CD4-positive, alpha-beta T cell treated with Interferon alpha-2 for 1 hour (primary cell): Measurements from ENCODE around the gene HDAC2.
"Not testable (repeated sequence)": the region's sequence is repeated elsewhere in the genome, so short reads cannot be mapped to it uniquely, and the experiment has no call there.

Experiments used
- DNase-seq, 2 donors: peaks; one replicate each; pipeline ENCODE4 v3.0.0-alpha.2; 2020 to 2022

The HDAC2 gene

GRCh38 chr6:113970805-113971676, at the start of gene HDAC2:
Gene HDAC2 (minus strand): TSS chr6:113971148. CDS start chr6:113970908, 240 bp downstream.
- peak; percentile 83 to 89 for DNase-seq

- no peak for DNase-seq
Observed at GRCh38 chr6:114020196-114020595, 49.2 kb upstream of the HDAC2 start.

GRCh38 chr6:114017146-114017545, 46.2 kb upstream of the HDAC2 start:
- DNase-seq = not testable (repeated sequence)

- DNase-seq = not testable (repeated sequence)
Observed at GRCh38 chr6:114014106-114014505, 43.2 kb upstream of the HDAC2 start.

GRCh38 chr6:114011486-114011885, 40.5 kb upstream of the HDAC2 start:
- peak in 1 of 2 donors; percentile 8 for DNase-seq

- no peak for DNase-seq
Observed at GRCh38 chr6:114010540-114010939, 39.6 kb upstream of the HDAC2 start.

- no peak for DNase-seq
Observed at GRCh38 chr6:114009192-114009591, 38.2 kb upstream of the HDAC2 start.

- DNase-seq = no peak
Observed at GRCh38 chr6:114008331-114008730, 37.4 kb upstream of the HDAC2 start.

- DNase-seq = peak in 1 of 2 donors; percentile 40
Observed at GRCh38 chr6:114007516-114007915, 36.6 kb upstream of the HDAC2 start.

GRCh38 chr6:114001354-114001753, 30.4 kb upstream of the HDAC2 start:
- DNase-seq = no peak

GRCh38 chr6:114000069-114000468, 29.1 kb upstream of the HDAC2 start:
- no peak for DNase-seq

- no peak for DNase-seq
Observed at GRCh38 chr6:113999284-113999683, 28.3 kb upstream of the HDAC2 start.

GRCh38 chr6:113998811-113999210, 27.9 kb upstream of the HDAC2 start:
- DNase-seq = no peak

GRCh38 chr6:113997116-113997515, 26.2 kb upstream of the HDAC2 start:
- no peak for DNase-seq

- no peak for DNase-seq
Observed at GRCh38 chr6:113995634-113996033, 24.7 kb upstream of the HDAC2 start.

- DNase-seq = peak; percentile 4 to 54
Observed at GRCh38 chr6:113994934-113995342, 24.0 kb upstream of the HDAC2 start.

- no peak for DNase-seq
Observed at GRCh38 chr6:113989675-113990074, 18.7 kb upstream of the HDAC2 start.

- DNase-seq = not testable (repeated sequence)
Observed at GRCh38 chr6:113982675-113983074, 11.7 kb upstream of the HDAC2 start.

- no peak for DNase-seq
Observed at GRCh38 chr6:113982055-113982550, 11.2 kb upstream of the HDAC2 start.

GRCh38 chr6:113980937-113981554, 10.1 kb upstream of the HDAC2 start:
- peak in 1 of 2 donors; percentile 11 for DNase-seq

GRCh38 chr6:113979937-113980336, 9.0 kb upstream of the HDAC2 start:
- DNase-seq = no peak

GRCh38 chr6:113978084-113978675, 7.2 kb upstream of the HDAC2 start:
- no peak for DNase-seq

GRCh38 chr6:113976806-113977205, 5.9 kb upstream of the HDAC2 start:
- no peak for DNase-seq

- DNase-seq = no peak
Observed at GRCh38 chr6:113971741-113972140, 793 bp upstream of the HDAC2 start.
